ENCODE measurements around the gene COL5A1.
A peak's percentile ranks its signal among the peaks of the same experiment; 100 is the strongest.

The COL5A1 gene

GRCh38 chr9:134717924-134718645 lies 76.5 kb downstream of the COL5A1 start:
- Histone ChIP-seq H3K9me3 (no peaks in the 10 kb centered on the region), H3K4me3 (no peak overlapping the region), H3K36me3 (peaks cover 0 to 18% (median 6%) of the 10 kb centered on the region in 3 donors), H3K27me3 (no peaks in the 10 kb centered on the region), H3K4me1 (peaks cover 0 to 15% (median 2%) of the 10 kb centered on the region in 4 donors), H3K27ac (peak overlapping the region; percentile 42 to 50)
- no peak for DNase-seq
- no peak for TF ChIP-seq CTCF (IDR thresholded peaks at IDR 0.05)
- intact Hi-C loops (cut with DNase I; ENCODE audit: low total_unique reads): no loop called here

GRCh38 chr9:134719331-134719730 lies 77.7 kb downstream of the COL5A1 start:
- Histone ChIP-seq H3K9me3 (no peaks in the 10 kb centered on the region), H3K27me3 (no peaks in the 10 kb centered on the region), H3K4me1 (peaks cover 0 to 15% (median 5%) of the 10 kb centered on the region in 4 donors), H3K4me3 (no peak overlapping the region), H3K27ac (no peak overlapping the region), H3K36me3 (peaks cover 0 to 23% (median 0%) of the 10 kb centered on the region in 3 donors)
- DNase-seq: no peak
- intact Hi-C loops (cut with DNase I; ENCODE audit: low total_unique reads): no loop called here
- no peak for TF ChIP-seq CTCF (IDR thresholded peaks at IDR 0.05)

- intact Hi-C loops (cut with DNase I; ENCODE audit: low total_unique reads): no loop called here
- Histone ChIP-seq H3K4me1 (peaks cover 0 to 15% (median 5%) of the 10 kb centered on the region in 4 donors), H3K4me3 (no peak overlapping the region), H3K36me3 (peaks cover 0 to 32% (median under 1%) of the 10 kb centered on the region in 3 donors), H3K9me3 (no peaks in the 10 kb centered on the region), H3K27me3 (no peaks in the 10 kb centered on the region), H3K27ac (no peak overlapping the region)
- TF ChIP-seq CTCF (IDR thresholded peaks at IDR 0.05): no peak
- DNase-seq: no peak
These were observed 78.6 kb downstream of the COL5A1 start for GRCh38 chr9:134720136-134720753.

GRCh38 chr9:134720796-134721195 lies 79.2 kb downstream of the COL5A1 start:
- peaks cover 0 to 35% (median 4%) of the 10 kb centered on the region in 3 donors for H3K36me3 ChIP-seq
- no peak for DNase-seq
- no peak for TF ChIP-seq CTCF (IDR thresholded peaks at IDR 0.05)
- intact Hi-C loops (cut with DNase I; ENCODE audit: low total_unique reads): no loop called here
- H3K9me3 ChIP-seq: no peaks in the 10 kb centered on the region
- no peak overlapping the region for H3K4me3 ChIP-seq
- peaks cover 0 to 15% (median 5%) of the 10 kb centered on the region in 4 donors for H3K4me1 ChIP-seq
- no peaks in the 10 kb centered on the region for H3K27me3 ChIP-seq
- H3K27ac ChIP-seq: no peak overlapping the region

- no peak for TF ChIP-seq CTCF (IDR thresholded peaks at IDR 0.05)
- no peaks in the 10 kb centered on the region for H3K27me3 ChIP-seq
- no peak overlapping the region for H3K27ac ChIP-seq
- no peaks in the 10 kb centered on the region for H3K9me3 ChIP-seq
- no peak overlapping the region for H3K4me3 ChIP-seq
- peaks cover 0 to 15% (median 5%) of the 10 kb centered on the region in 4 donors for H3K4me1 ChIP-seq
- intact Hi-C loops (cut with DNase I; ENCODE audit: low total_unique reads): no loop called here
- peaks cover 0 to 33% (median 4%) of the 10 kb centered on the region in 3 donors for H3K36me3 ChIP-seq
- DNase-seq: no peak
These were observed 79.7 kb downstream of the COL5A1 start for GRCh38 chr9:134721344-134721743.

All from tibial artery (tissue), 4 donors.